UCSD-AML1 (cell line): ENCODE results near the gene KIF5C.
"Not testable (repeated sequence)": the region's sequence is repeated elsewhere in the genome, so short reads cannot be mapped to it uniquely, and the experiment has no call there.

Experiments
- DNase-seq: peaks from one replicate; lab custom pipeline; 2025; ENCODE audit not compliant: unreplicated experiment; lab: John Stamatoyannopoulos, UW

KIF5C gene

DNA sequence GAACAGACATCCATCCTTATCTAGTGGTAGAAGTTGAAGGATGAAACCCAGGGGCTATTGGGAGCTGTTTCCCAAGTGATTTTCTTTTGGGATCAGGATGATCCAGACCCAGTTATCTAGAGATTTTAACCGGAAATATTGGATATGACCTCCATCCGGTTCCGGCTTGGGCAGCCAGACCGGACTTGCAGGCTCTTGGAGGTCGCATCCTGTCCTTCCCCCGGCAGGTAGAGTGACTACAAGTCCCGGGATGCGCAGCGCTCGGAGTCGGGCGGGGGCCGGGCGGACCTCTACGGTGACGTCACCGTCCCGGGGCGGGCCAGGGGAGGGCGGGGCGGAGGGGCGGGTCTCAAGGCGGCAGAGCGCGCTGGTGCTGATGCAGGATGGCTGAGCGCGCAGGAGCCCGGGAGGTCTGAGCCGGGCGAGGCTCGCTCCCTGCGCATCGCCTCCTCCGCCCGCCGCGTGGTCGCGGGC lies at the start of gene KIF5C:
Gene KIF5C (plus strand): TSS at position 360 of the 474 bp plus-strand sequence. CDS start 391 bp downstream, outside the sequence.
- DNase-seq: peak; percentile 76

DNA sequence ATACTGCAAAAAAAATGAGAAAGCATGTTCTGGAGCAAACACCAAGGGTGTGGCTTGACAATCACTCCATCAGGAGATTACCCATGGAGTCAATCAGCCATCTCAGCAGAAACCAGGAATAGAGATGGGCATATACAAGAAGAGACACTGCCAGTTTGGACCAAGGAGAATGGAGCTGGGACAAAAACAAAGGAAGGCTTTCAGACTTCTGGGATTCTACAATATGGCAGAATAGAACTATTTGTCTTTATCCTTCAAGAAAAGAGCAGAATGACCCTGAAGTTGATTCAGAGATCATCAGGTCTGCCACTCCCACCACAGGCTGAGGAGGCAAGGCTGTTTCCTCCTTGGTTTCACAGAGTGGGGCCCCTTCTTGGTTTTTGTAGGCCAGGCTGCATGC lies 48.2 kb upstream of the KIF5C start:
- DNase-seq: no peak

DNA sequence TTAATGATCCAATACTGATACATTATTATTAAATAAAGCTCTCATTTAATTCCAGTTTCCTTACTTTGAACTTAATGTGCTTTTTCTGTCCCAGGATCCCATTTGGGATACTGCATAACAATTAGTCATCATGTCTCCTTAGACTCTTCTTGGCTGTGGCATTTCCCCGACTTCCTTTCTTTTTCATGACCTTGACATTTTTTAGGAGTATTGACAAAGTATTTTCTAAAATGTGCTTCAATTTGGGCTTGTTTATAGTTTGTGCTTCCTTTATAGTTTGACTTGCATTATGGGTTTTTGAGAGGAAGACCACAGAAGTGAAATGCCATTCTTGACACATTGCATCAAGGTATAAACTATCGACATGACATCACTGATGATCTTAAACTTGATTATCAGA lies 46.1 kb upstream of the KIF5C start:
- DNase-seq: no peak

DNA sequence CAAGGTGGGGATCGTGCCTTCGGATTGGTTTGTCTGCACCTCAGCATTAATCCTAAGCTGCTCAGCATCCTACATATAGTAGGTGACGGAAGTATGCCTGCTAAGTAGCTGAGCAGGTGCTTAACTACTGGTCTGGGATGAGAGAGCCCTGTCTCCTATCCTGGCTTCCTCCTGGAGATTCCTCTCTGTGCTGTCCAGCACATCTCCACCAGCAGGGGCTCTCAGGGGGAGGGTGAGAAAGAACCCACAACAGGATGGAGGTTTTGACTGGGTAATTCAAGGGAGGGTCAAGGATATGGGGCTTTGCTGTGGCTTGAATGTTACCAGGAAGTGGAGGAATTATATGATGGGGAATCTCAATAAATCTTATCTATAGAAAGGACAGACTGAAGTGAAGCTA lies 45.4 kb upstream of the KIF5C start:
- DNase-seq: no peak

DNA sequence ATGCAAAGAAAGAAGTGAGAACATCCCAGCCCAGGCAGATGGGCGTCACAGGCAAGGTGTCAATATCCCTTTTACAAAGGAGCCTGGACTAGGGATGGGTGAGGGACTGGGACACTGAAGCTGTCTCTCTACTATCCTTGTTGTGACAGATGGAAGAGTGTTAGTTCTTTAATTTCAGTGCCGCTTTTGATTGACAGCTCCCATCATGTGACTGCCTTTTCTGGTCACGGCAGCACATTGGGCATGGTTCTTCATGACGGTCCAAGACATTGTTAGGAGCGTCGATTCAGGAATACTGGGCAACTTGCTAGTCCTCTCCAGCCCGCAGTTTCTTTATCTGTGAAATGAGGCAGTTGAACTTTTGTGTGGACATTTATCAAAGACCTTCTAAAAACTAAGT lies 42.4 kb upstream of the KIF5C start:
- no peak for DNase-seq

DNA sequence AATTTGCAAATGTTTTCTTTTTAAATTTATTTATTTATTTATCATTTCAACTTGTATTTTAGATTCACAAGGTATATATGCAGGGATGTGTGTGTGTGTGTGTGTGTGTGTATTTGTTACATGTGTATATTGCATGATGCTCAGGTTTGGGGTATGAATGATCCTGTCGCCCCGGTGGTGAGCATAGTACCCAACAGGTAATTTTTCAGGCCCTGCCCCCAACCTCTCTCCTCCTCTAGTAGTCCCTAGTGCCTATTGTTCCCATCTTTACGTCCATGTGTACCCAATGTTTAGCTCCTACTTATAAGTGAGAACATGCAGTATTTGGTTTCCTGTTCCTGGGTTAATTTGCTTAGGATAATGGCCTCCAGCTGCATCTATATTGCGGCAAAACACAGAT lies 33.0 kb upstream of the KIF5C start:
- DNase-seq: no peak

DNA sequence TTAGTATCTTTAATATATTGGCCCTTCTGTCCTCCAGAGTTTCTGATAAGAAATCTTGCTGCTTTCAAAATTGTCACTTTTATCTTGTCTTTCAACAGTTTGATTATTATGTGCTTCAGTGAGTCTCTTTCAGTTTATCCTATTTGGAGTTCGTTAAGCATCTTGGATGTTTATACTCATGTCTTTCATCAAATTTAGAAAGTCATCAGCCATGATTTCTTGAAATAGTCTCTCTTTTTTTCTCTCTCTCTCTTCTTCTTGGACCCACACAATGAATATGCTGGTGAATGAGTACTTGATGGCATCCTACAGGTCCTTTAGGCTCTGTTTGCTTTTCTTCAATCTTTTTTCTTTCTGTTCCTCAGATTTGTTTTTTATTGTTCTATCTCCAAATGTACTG lies 26.9 kb upstream of the KIF5C start:
- DNase-seq: no peak

DNA sequence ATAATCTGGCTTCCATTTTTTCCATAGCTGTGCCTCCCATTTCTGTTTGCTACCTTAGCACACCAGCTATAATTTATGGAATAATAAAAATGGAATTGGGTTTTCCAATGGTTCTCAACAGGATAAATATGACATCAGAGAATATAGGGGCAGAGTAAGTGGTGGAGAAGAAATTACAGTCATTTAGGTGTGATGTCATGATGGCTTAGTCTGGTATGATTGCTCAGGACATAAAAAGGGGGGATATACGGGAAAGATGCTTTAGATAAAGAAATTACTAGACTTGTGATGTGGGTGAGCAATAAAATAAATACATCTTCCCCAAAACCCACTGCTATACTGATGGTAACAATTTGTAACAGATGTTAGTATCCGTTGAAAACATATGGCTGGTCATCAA lies 21.6 kb upstream of the KIF5C start:
- DNase-seq: no peak

DNA sequence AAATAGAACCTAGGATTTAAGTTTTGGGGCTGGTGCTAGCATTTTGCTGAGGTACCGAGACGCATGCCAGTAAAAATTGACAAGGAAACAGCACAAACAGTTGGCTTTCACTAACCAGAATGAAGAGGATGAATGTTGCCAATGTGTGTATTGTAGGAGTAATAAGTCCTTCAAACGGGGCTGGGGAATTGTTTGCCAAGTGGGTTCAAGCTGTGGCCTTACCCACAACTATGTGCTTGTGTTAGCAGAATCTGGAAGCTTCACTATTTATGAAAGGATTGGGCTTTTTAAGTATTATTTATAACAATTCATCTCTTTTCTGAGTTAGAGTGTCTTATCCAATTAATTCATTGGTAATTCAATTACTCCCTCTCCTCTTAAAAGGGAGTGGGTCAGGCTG lies 15.0 kb upstream of the KIF5C start:
- DNase-seq: no peak

DNA sequence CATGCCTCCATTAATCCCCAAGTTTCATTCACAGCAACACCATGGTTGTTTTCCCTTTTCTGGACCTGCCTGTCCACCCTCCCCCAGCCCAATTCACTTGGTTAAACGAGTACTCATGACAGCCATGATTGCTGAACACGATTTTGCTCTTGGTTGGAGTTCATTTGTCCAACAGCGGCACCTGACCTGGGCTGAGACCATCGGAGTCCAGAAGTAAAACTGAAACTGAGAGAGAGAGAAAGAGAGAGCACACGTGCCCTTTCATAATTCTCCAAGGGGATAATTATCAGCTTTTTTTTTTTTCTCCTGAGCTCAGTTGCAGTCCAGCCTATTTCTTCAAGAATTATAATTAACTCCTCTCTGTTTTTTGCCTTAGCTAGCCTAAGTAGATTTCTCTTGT lies 13.7 kb upstream of the KIF5C start:
- DNase-seq: no peak

DNA sequence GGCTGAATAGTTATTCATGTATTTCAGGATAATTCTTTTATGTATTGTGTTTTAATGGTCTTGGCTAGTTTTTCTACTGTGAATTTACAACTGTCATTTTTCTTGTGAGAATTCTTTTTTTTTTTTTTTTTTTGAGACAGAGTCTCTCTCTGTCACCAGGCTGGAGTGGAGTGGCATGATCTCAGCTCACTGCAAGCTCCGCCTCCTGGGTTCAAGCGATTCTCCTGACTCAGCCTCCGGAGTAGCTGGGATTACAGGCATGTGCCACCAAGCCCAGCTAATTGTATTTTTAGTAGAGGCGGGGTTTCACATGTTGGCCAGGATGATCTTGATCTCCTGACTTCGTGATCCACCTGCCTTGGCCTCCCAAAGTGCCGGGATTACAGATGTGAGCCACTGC lies 12.5 kb upstream of the KIF5C start:
- not testable (repeated sequence) for DNase-seq

DNA sequence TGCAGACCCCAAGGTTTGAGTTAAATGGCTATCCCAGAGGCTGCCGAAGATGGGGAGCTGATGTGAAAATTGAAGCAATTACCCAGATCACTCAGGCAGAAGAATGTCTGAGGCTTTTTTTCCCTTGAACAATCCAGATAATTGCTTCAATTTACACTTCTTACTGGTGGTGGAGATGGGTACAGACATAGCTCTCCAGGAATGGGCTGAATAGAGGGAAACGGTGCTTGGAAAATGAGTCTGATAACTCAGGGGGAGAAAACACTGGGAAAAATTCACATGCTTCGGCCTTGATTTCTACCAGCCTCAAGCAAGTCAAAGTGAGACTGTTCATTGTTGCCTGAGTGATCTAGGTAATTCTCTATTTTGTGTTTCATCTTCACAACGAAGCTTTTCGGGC lies 9.5 kb upstream of the KIF5C start:
- DNase-seq: no peak

DNA sequence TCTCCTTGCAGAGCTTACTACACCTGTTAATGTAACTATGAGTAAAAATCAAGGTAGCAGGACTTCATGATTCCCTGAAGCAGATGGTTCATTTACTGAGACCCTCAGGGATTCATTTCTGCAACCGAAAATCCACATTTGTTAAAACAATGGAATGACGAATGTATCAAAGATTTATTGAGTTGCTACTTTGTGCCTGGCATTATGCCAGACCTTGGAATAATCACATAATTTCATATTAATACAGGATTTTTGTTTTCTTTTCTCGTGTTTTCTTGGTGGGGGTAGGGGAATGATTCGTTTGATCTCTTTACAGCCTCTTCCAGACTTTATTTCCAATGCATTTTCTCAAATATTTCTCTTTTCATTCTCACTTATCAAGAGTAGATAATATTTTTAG lies 8.9 kb upstream of the KIF5C start:
- no peak for DNase-seq

DNA sequence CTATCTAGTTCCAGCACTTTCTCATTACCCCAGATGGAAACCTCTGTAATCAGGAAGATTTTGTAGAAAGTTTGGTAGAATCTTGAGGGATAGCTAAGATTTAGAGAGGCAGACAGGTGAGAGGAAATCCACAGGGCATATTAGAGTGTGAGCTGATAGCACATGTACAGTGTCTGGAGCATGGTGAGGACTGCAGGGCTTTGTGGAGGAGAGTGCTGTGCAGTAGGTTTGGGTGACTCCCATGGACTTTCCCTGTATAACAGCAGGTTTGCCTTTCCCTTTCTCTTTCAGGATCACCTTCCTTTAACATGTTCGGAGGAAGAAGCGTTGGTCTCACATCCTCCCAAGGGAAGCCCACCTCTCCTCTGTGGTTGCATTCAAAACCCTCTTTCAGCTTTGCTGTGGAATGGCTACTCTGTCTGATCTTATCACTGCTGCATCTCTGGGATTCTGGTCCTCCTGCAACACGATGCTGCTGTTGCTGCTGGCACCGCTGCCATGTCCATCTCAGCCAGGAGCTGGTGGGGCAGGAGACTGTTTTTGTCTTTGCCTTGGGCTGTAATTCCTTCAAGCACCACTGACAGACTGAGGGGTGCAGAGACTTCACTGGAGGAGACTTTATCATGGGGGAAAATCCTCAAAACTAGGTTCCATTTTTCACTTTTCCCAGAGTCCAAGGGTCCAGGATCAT lies 7.8 kb upstream of the KIF5C start:
- no peak for DNase-seq

DNA sequence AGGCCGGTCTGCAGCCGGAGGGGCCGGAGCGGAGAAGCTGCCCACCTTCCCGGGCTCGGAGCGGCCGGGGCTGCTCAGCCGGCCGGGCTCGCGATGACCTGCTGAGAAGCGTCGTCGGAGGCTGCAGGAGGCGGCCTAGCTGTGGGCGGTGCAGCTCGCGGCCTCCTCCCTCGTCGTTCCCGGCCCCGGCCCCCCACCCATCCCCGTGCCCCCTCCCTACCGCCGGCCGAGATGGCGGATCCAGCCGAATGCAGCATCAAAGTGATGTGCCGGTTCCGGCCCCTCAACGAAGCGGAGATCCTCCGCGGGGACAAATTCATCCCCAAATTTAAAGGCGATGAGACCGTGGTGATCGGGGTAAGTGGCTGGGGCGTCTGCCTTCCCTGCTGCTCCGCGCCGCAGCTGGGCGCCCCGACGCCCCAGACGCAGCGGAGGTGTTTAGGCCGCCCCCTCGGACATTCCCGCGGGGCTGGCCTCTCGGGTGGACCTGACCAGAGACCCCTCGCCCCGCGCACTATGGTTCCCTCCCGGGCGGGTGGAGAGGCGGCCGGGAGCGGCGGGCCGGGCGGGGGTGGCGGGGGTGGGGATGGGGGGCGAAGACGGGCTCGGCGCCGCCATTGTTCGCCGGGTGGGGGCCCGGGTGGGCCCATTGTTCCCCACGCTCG lies 492 bp downstream of the KIF5C start:
- no peak for DNase-seq

DNA sequence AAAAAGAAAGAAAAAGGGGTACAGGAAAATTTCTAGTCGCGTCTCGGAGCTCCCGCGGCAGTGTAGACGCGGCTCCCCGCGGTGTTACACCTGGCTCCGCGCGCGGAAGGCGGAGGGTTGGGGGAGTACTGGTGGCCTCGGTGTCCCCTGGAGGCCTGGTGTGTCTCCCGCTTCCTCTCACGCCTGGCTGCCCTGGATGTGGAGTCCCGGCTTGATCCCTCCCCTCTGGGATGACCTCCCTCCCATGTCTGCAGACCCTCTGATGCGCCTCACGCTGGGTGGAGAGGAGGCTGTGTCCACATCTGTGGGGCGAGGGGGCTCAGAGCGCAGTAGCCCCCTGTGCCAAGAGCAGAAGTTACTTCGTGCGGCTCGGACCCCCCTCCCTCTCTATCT lies 1.2 kb downstream of the KIF5C start:
- no peak for DNase-seq

DNA sequence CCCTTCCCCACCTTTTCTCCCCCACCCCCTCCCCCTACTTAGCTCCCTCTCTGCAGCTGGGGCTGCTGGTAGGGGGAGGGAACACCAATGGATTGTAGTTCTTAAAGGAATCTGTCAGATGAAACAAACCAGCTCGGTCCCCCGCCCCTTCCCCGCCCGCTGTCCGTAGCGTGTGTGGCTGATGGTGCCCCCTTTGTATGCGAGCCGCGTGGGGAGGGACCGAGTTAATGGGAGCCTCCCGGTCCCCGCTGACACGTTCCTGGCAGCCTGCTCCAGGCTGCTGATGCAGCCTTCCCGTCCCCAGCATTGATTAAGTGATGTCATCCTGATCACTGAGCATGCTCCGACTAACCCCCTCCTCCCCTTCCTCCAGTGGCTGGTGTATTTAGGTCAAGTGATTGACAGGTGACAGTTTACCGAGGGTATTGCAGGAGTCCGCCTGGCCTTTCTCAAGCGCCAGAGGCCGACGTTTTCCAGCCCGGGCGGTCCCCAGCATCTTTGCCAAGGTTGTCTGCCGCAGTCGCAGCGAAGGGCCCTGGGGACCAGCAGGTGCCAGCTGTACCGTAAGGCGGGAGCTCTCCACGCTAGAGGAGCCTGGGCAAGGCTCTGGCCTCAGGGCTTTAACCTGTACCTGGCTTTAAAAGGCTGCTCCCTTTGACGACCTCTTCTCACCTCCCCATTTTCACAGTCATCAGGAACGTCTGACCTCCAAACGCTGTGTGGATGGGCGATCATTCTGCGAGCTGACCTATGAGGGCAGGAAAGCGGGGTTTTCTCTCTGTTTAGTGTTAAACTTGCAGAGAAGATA lies 1.8 kb downstream of the KIF5C start:
- no peak for DNase-seq

DNA sequence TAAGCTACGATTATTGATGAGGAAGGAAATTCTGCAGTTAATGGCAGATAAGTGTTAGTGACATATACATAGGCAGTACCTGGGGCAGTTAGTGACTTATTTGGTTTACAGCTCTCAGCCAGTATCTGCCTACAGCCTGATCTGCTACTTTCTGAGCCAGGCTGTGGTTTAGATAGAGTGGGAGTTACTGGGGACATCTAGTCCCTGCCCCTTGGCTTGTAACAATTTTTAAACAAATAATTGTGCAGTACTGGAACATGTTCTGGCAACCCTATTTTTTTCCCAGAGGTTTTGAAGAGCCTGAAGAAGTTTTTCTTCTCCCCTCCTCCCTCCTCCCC lies 2.3 kb downstream of the KIF5C start:
- DNase-seq: no peak

DNA sequence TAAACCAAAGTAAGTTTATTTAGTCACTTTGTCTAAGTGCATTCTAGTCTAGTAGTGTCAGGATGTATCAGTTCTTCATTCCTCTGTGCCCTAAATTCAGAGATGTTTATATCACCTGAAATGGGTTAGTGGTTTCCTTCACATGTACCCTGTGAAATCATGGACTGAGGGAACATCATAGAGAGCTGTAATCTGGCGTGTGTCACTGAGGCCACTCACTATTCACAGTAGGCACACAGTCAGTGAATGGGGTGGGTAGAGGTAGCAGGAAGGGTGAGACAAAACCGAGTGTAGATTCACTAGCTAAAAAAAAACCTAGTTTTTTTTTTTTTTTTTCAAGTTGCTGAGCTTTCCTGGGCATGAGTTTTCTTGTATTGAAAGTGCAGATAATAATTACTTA lies 5.6 kb downstream of the KIF5C start:
- DNase-seq: no peak

DNA sequence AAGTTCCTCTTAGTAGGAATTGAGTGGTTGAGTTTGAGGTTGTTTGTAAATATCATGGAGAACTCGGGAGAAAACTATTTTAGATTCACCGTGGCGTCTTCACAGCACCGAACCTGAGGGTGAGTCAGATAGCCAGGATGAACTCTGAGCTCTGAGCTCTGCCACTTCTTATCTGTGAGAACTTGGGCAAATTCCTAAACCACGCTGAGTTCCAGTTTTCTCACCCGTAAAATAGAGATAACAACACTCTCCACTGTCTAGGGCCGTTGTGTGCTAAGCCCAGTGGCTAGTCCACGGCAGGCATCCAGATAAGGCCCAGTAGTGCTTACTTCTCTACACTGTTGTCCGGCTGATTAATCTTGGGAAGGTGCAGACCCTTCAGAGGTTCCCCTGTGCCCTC lies 7.0 kb downstream of the KIF5C start:
- no peak for DNase-seq

DNA sequence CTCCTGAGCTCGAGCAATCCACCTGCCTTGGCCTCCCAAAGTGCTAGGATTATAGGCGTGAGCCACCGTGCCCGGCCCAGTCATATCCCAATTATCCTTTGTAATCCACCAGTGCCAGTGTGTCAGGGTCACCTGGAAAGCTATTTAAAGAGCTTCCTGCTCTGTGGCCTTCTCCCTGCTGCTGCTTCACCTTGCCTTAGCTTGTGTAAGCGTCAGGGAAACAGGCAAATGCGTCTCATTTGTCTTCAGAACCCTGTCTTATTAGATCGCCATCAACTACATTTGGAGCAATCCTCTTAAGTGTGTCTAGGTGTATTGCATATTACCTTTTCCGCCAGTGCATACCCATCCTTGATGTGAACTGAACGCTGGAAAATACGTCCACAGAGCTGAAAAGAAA lies 10.2 kb downstream of the KIF5C start:
- no peak for DNase-seq

DNA sequence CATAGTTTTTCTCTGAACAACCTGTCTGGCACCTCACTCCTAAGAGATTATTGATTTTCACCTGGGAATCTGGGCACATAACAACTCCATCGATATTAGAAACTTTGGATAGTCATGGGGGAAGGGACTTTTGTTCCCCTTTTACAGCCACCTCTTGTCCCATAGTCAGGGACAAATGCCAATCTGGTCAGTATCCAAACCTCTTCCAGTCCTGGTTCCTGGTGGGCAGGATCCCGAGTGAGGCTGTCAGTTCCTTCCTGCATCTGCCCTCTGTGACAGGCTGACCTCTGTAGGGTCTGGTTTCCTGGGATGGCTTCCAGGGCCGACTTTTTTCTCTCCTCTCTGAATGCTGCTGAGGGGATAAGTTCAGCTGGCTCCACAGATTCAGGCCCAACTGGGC lies 11.0 kb downstream of the KIF5C start:
- DNase-seq: no peak
